IMR-90 (cell line): ENCODE results near the gene ITSN1. TPM values are rescaled to one million over a fixed set of nuclear protein-coding genes. Genes with fewer than 3 reads are reported as not detected.

Source experiments
- ATAC-seq: fragments of 200-7000 bp; cut with Tn5 transposase; 2 replicates; pipeline ENCODE4 v1.9.1; 2020; ENCODE audit warnings: low read depth, mild to moderate bottlenecking, moderate library complexity
- BruUV-seq: library from RNA; stranded (reverse); fragments of 400-500 nt; replicated peaks from 2 replicates; lab custom pipeline; 2021; lab: Mats Ljungman, UMichigan
- CTCF ChIA-PET: fragments of 300-600 bp; formaldehyde crosslinking; extraction: SDS; loops from one replicate; lab custom pipeline; 2021; ENCODE audit warnings: antibody characterized with exemption; lab: Yijun Ruan, JAX
- POLR2A ChIA-PET: fragments of 300-600 bp; sonication (Branson Sonifier 250); formaldehyde crosslinking; loops from one replicate; lab custom pipeline; 2022; ENCODE audit warnings: antibody characterized with exemption; ENCODE audit not compliant: unreplicated experiment; lab: Charles Lee
- DNase-seq: peaks from one replicate; pipeline ENCODE4 v3.0.0; 2013
- H2AFZ ChIP-seq: replicated peaks from 2 replicates; pipeline ENCODE3; 2013; ENCODE audit warnings: low read length, mild to moderate bottlenecking; ENCODE audit not compliant: poor library complexity
- H2AK5ac ChIP-seq: 2 replicates; pipeline ENCODE4 v1.6.1; 2013; ENCODE audit warnings: low read depth, low read length, inconsistent platforms
- H2AK9ac ChIP-seq: replicated peaks from 2 replicates; pipeline ENCODE3; 2013; ENCODE audit warnings: mild to moderate bottlenecking, low read depth, low read length, moderate library complexity; ENCODE audit not compliant: poor library complexity
- H2BK120ac ChIP-seq: 2 replicates; pipeline ENCODE4 v1.6.1; 2013; ENCODE audit warnings: low read depth, low read length, inconsistent platforms
- H2BK15ac ChIP-seq: 3 replicates; pipeline ENCODE4 v1.6.1; 2013; ENCODE audit warnings: low read depth, low read length, inconsistent platforms
- H2BK20ac ChIP-seq: 2 replicates; pipeline ENCODE4 v1.6.1; 2013; ENCODE audit warnings: low read depth, mild to moderate bottlenecking, inconsistent platforms, low read length, moderate library complexity
- H2BK5ac ChIP-seq: 2 replicates; pipeline ENCODE4 v1.6.1; 2013; ENCODE audit warnings: mild to moderate bottlenecking, low read depth, low read length, inconsistent platforms; ENCODE audit not compliant: poor library complexity, severe bottlenecking
- H3K14ac ChIP-seq: replicated peaks from 2 replicates; pipeline ENCODE4 v1.6.1; 2013; ENCODE audit warnings: low read depth, low read length, inconsistent platforms
- H3K18ac ChIP-seq: 2 replicates; pipeline ENCODE4 v1.6.1; 2013; ENCODE audit warnings: low read depth, low read length, control low read depth
- H3K23ac ChIP-seq: 2 replicates; pipeline ENCODE4 v1.6.1; 2013; ENCODE audit warnings: low read depth, low read length, inconsistent platforms
- H3K27ac ChIP-seq: 2 replicates; pipeline ENCODE4 v1.5.1; 2013; ENCODE audit warnings: mild to moderate bottlenecking, control low read depth, low read length; ENCODE audit not compliant: insufficient read depth
- H3K27me3 ChIP-seq: 2 replicates; pipeline ENCODE4 v1.6.1; 2013; ENCODE audit warnings: low read length; ENCODE audit not compliant: control insufficient read depth, insufficient read depth
- H3K36me3 ChIP-seq: 2 replicates; pipeline ENCODE4 v1.6.1; 2013; ENCODE audit warnings: low read length, mixed read lengths; ENCODE audit not compliant: control insufficient read depth, insufficient read depth
- H3K4ac ChIP-seq: 2 replicates; pipeline ENCODE4 v1.6.1; 2013; ENCODE audit warnings: low read depth, low read length, inconsistent platforms
- H3K4me1 ChIP-seq: 2 replicates; pipeline ENCODE4 v1.6.1; 2013; ENCODE audit warnings: low read length, mixed read lengths; ENCODE audit not compliant: control insufficient read depth, insufficient read depth
- H3K4me2 ChIP-seq: 2 replicates; pipeline ENCODE4 v1.6.1; 2013; ENCODE audit warnings: low read depth, mild to moderate bottlenecking, control low read depth, low read length, moderate library complexity
- H3K4me3 ChIP-seq: 2 replicates; pipeline ENCODE4 v1.5.1; 2013; ENCODE audit warnings: low read depth, mild to moderate bottlenecking, control low read depth, low read length, moderate library complexity; ENCODE audit not compliant: insufficient read depth
- H3K56ac ChIP-seq: 2 replicates; pipeline ENCODE4 v1.6.1; 2013; ENCODE audit warnings: low read length, inconsistent platforms; ENCODE audit not compliant: insufficient read depth; ENCODE audit errors: extremely low read depth
- H3K79me1 ChIP-seq, 2 experiments: 2 replicates each; pipeline ENCODE4 v1.6.1; 2013; ENCODE audit warnings: low read length in 2 of 2, inconsistent platforms in 1 of 2, low read depth in 1 of 2
- H3K9ac ChIP-seq: 2 replicates; pipeline ENCODE4 v1.6.1; 2013; ENCODE audit warnings: low read depth, low read length, control low read depth
- H3K9me1 ChIP-seq: 2 replicates; pipeline ENCODE4 v1.6.1; 2013; ENCODE audit warnings: low read length, inconsistent platforms; ENCODE audit not compliant: insufficient read depth
- H3K9me3 ChIP-seq: 2 replicates; pipeline ENCODE4 v1.6.1; 2013; ENCODE audit warnings: low read length; ENCODE audit not compliant: control insufficient read depth, insufficient read depth
- H4K20me1 ChIP-seq: 2 replicates; pipeline ENCODE4 v1.6.1; 2013; ENCODE audit warnings: low read length, inconsistent platforms; ENCODE audit not compliant: insufficient read depth
- H4K5ac ChIP-seq: 2 replicates; pipeline ENCODE4 v1.6.1; 2013; ENCODE audit warnings: mild to moderate bottlenecking, low read depth, low read length, control low read depth
- H4K8ac ChIP-seq, 2 experiments: 2 replicates each; pipeline ENCODE4 v1.6.1; 2013; ENCODE audit warnings: low read depth in 2 of 2, low read length in 2 of 2, control low read depth in 1 of 2, inconsistent platforms in 1 of 2
- H4K91ac ChIP-seq: 2 replicates; pipeline ENCODE4 v1.6.1; 2013; ENCODE audit warnings: low read depth, low read length, inconsistent platforms; ENCODE audit not compliant: insufficient read depth
- BHLHE40 ChIP-seq: fragments of 150-350 bp; IDR thresholded peaks from 2 replicates; pipeline ENCODE4 v1.6.1; 2016; ENCODE audit warnings: mild to moderate bottlenecking, low read depth, low read length
- RAD21 ChIP-seq: IDR thresholded peaks from 2 replicates; pipeline ENCODE4 v1.6.1; 2012; ENCODE audit warnings: low read length, improper control_type of control experiment
- SMC3 ChIP-seq: fragments of 150-350 bp; IDR thresholded peaks from 2 replicates; pipeline ENCODE4 v1.6.1; 2016; ENCODE audit warnings: low read depth, mild to moderate bottlenecking, antibody characterized with exemption, low read length, moderate library complexity
- USF2 ChIP-seq: fragments of 150-350 bp; IDR thresholded peaks from 2 replicates; pipeline ENCODE4 v1.6.1; 2017; ENCODE audit warnings: mild to moderate bottlenecking, antibody characterized with exemption, low read length, low read depth
- dilution Hi-C: fragments of 300-500 bp; cut with HindIII; formaldehyde crosslinking; loops from one replicate; pipeline ENCODE4 v1.14.3; 2018; ENCODE audit warnings: low sequenced_read_pairs; ENCODE audit not compliant: unreplicated experiment
- in situ Hi-C: fragments of 300-500 bp; cut with MboI; formaldehyde crosslinking; loops from 3 replicates; pipeline ENCODE4 v1.14.3; 2019; ENCODE audit warnings: low sequenced_read_pairs, inconsistent platforms, mixed read lengths
- intact Hi-C: fragments of 100-400 bp; cut with micrococcal nuclease; formaldehyde crosslinking; loops from 2 replicates; pipeline ENCODE4 v1.10.0; 2022
- polyA plus RNA-seq, 3 experiments: library from polyadenylated mRNA; depleted of rRNA; stranded (reverse); fragments of >200 nt; gene quantifications; 2 replicates each; pipeline ENCODE4 v1.2.3, GENCODE V29; 2012; ENCODE audit warnings: low replicate concordance in 1 of 3
- total RNA-seq: library from RNA; depleted of rRNA; stranded (reverse); fragments of >200 nt; gene quantifications from 2 replicates; pipeline ENCODE4 v1.2.3, GENCODE V29; 2012

Gene ITSN1
- total and polyA plus RNA-seq, 2 of the 4 experiments (the other 2 are of a cell fraction): 45.4 to 62.0 TPM

GRCh38 chr21:33869873-33870272 is 227.6 kb downstream of the ITSN1 start:
- TF ChIP-seq SMC3 (no peak), RAD21 (no peak), BHLHE40 (no peak), USF2 (no peak)
- no peak overlapping the region for H3K9ac ChIP-seq
- no peak overlapping the region for H3K4ac ChIP-seq
- H2AK5ac ChIP-seq: no peak overlapping the region
- peaks cover 2% of the 10 kb centered on the region; the same call in 1 of the 2 replicates for H3K27me3 ChIP-seq
- H3K4me3 ChIP-seq: no peak overlapping the region
- no peak overlapping the region for H4K8ac ChIP-seq
- H3K9me3 ChIP-seq: no peaks in the 10 kb centered on the region
- no peak overlapping the region for H3K27ac ChIP-seq
- H4K91ac ChIP-seq: no peak overlapping the region
- intact Hi-C loops: no loop called here
- CTCF ChIA-PET: no interaction called here
- no peak overlapping the region for H2BK5ac ChIP-seq
- in situ Hi-C loops: no loop called here
- no peak for ATAC-seq
- H3K56ac ChIP-seq: no peak overlapping the region
- no peaks in the 10 kb centered on the region for H3K36me3 ChIP-seq
- no peak overlapping the region for H2AK9ac ChIP-seq
- DNase-seq: no peak
- H3K14ac ChIP-seq: no peak overlapping the region
- no peaks in the 10 kb centered on the region for H4K20me1 ChIP-seq
- POLR2A ChIA-PET: no interaction called here
- H3K4me2 ChIP-seq: no peak overlapping the region
- H3K9me1 ChIP-seq: no peaks in the 10 kb centered on the region; the same call in 1 of the 2 replicates
- BruUV-seq: no TSS peak
- H4K5ac ChIP-seq: no peak overlapping the region
- no peak overlapping the region for H3K18ac ChIP-seq
- H2BK15ac ChIP-seq: no peak overlapping the region
- no peak overlapping the region for H3K23ac ChIP-seq
- H3K79me1 ChIP-seq: no peaks in the 10 kb centered on the region
- H2AFZ ChIP-seq: no peak overlapping the region
- peaks cover 2% of the 10 kb centered on the region; the same call in 1 of the 2 replicates for H3K4me1 ChIP-seq
- no peak overlapping the region for H2BK20ac ChIP-seq
- H2BK120ac ChIP-seq: no peak overlapping the region
- dilution Hi-C loops: no loop called here
